Neural progenitor cell (in vitro differentiated cells): ENCODE measurements around the gene UBAC1.

Source experiments
- EZH2phosphoT487 ChIP-seq: fragments of 200-600 bp; sonication (generic); IDR thresholded peaks from 2 replicates; pipeline ENCODE4 v1.6.1; 2017; ENCODE audit warnings: antibody characterized with exemption
- TF ChIP-seq, protein P1 (sequence below): fragments of 200-600 bp; sonication (generic); IDR thresholded peaks from 2 replicates; pipeline ENCODE4 v1.5.1; 2017; ENCODE audit warnings: antibody characterized with exemption, mild to moderate bottlenecking

DNA sequence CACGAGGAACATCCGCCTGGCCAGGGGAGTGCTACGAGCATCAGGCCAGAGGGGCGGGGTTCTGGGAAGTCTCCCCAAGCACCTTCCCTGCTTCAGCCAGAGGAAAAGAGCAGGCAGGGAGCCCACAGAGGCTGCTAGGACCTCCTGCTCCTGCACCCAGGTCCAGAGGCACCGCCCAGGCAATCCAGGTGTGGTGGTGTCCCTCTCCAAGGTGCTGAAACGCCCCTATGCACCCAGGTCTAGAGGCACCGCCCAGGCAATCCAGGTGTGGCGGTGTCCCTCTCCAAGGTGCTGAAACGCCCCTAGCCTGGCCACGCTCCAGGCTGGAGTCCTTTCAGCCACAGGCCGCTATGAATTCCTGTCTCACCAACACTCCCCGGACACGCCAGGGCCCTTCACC lies 10.7 kb upstream of the UBAC1 start:
- TF ChIP-seq, protein P1, sequence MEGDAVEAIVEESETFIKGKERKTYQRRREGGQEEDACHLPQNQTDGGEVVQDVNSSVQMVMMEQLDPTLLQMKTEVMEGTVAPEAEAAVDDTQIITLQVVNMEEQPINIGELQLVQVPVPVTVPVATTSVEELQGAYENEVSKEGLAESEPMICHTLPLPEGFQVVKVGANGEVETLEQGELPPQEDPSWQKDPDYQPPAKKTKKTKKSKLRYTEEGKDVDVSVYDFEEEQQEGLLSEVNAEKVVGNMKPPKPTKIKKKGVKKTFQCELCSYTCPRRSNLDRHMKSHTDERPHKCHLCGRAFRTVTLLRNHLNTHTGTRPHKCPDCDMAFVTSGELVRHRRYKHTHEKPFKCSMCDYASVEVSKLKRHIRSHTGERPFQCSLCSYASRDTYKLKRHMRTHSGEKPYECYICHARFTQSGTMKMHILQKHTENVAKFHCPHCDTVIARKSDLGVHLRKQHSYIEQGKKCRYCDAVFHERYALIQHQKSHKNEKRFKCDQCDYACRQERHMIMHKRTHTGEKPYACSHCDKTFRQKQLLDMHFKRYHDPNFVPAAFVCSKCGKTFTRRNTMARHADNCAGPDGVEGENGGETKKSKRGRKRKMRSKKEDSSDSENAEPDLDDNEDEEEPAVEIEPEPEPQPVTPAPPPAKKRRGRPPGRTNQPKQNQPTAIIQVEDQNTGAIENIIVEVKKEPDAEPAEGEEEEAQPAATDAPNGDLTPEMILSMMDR: no peak
- no peak for TF ChIP-seq EZH2phosphoT487
